Measurements from ENCODE around the gene PRAMEF2. TPM values are rescaled to one million over a fixed set of nuclear protein-coding genes. Genes with fewer than 3 reads are reported as not detected.

The PRAMEF2 gene
- total and polyA plus RNA-seq, 9 of the 15 experiments (the other 6 are each of a cell fraction or from before 2014, with no cell fraction given) = not detected

GRCh38 chr1:12810691-12811408 is 46.0 kb upstream of the PRAMEF2 start (continued):
- peak; percentile 79 for TF ChIP-seq ATF3 (IDR thresholded peaks at IDR 0.05)
- no peak for TF ChIP-seq ATF3 (CRISPR knock-in tag; conservative IDR thresholded peaks at IDR 0.05)
- TF ChIP-seq MEIS2 (IDR thresholded peaks at IDR 0.05; ENCODE audit: partially characterized antibody) = peak; percentile 20
- TF ChIP-seq RBBP5 (IDR thresholded peaks at IDR 0.05; ENCODE audit: borderline replicate concordance, insufficient read depth, low read length, poor library complexity, severe bottlenecking) = peak; percentile 56
- peak; percentile 83 for TF ChIP-seq JUND (IDR thresholded peaks at IDR 0.05; ENCODE audit: borderline replicate concordance, low read depth, low read length)
- TF ChIP-seq JUND (tag; IDR thresholded peaks at IDR 0.05; ENCODE audit: borderline replicate concordance, low read depth, low read length) = peak; percentile 84; the same call in 1 of the 3 replicates
- peak; percentile 91 for TF ChIP-seq FOSL1 (tag; conservative IDR thresholded peaks at IDR 0.05)
- peak in 1 of 2 experiments; percentile 47; a peak in 1 of 4 replicates for TF ChIP-seq MAZ (CRISPR knock-in tag; conservative IDR thresholded peaks at IDR 0.05 in 1 of 2, IDR thresholded peaks at IDR 0.05 in 1 of 2)
- TF ChIP-seq NEUROD1 (IDR thresholded peaks at IDR 0.05; ENCODE audit: borderline replicate concordance, low read depth, low read length, partially characterized antibody) = no peak
- TF ChIP-seq TBP (optimal IDR thresholded peaks at IDR 0.05; ENCODE audit: low read depth, low read length) = no peak
- peak; percentile 95 for TF ChIP-seq ZNF316 (IDR thresholded peaks at IDR 0.05)
- peak; percentile 94 for TF ChIP-seq C11orf30 (IDR thresholded peaks at IDR 0.05; ENCODE audit: low read depth)
- no peak for TF ChIP-seq ZBTB7A (IDR thresholded peaks at IDR 0.05; ENCODE audit: borderline replicate concordance, control insufficient read depth, low read depth, low read length)
- peak; percentile 27; the same call in 1 of the 2 replicates for TF ChIP-seq STAT5A (IDR thresholded peaks at IDR 0.05; ENCODE audit: borderline replicate concordance, low read length)
- TF ChIP-seq ZNF766 (CRISPR knock-in tag; conservative IDR thresholded peaks at IDR 0.05) = peak; percentile 81
- TF ChIP-seq MTA3 (IDR thresholded peaks at IDR 0.05; ENCODE audit: borderline replicate concordance) = peak; percentile 29; the same call in 1 of the 2 replicates
